GM21390 (cell line): ENCODE data around the gene GABRR3.

Source experiments
- ATAC-seq: cut with Tn5 transposase; IDR thresholded peaks from one replicate; pipeline ENCODE4 v1.9.1; 2021; ENCODE audit not compliant: unreplicated experiment

GABRR3 gene

GRCh38 chr3:98035208-98035607, at the start of gene GABRR3:
Gene GABRR3, minus strand, starts transcription at chr3:98035315. Its CDS starts 328 bp downstream, at chr3:98034987.
- ATAC-seq: no peak

GRCh38 chr3:98073486-98073885, 38.4 kb upstream of the GABRR3 start:
- no peak for ATAC-seq

GRCh38 chr3:98070840-98071239, 35.7 kb upstream of the GABRR3 start:
- no peak for ATAC-seq

- no peak for ATAC-seq
Measured at GRCh38 chr3:98068824-98069223, 33.7 kb upstream of the GABRR3 start.

- no peak for ATAC-seq
Measured at GRCh38 chr3:98058244-98058960, 23.3 kb upstream of the GABRR3 start.

GRCh38 chr3:98057631-98058030, 22.5 kb upstream of the GABRR3 start:
- ATAC-seq: no peak

- ATAC-seq: no peak
Measured at GRCh38 chr3:98056035-98056434, 20.9 kb upstream of the GABRR3 start.

GRCh38 chr3:98049271-98049670, 14.2 kb upstream of the GABRR3 start:
- ATAC-seq: no peak

- no peak for ATAC-seq
Measured at GRCh38 chr3:98048586-98048985, 13.5 kb upstream of the GABRR3 start.

GRCh38 chr3:98041350-98041749, 6.2 kb upstream of the GABRR3 start:
- ATAC-seq: no peak

GRCh38 chr3:98039322-98040024, 4.4 kb upstream of the GABRR3 start:
- ATAC-seq: peak; percentile 95

GRCh38 chr3:98038876-98039275, 3.8 kb upstream of the GABRR3 start:
- ATAC-seq: no peak

GRCh38 chr3:98038286-98038685, 3.2 kb upstream of the GABRR3 start:
- no peak for ATAC-seq

- ATAC-seq: no peak
Measured at GRCh38 chr3:98034486-98034885, 629 bp downstream of the GABRR3 start.

GRCh38 chr3:98034036-98034435, 1.1 kb downstream of the GABRR3 start:
- no peak for ATAC-seq

GRCh38 chr3:98032904-98033303, 2.2 kb downstream of the GABRR3 start:
- no peak for ATAC-seq

GRCh38 chr3:98032265-98032664, 2.9 kb downstream of the GABRR3 start:
- no peak for ATAC-seq

- ATAC-seq: no peak
Measured at GRCh38 chr3:98029083-98029482, 6.0 kb downstream of the GABRR3 start.

GRCh38 chr3:98027085-98027446, 8.0 kb downstream of the GABRR3 start:
- ATAC-seq: peak; percentile 18

GRCh38 chr3:98026425-98027084, 8.6 kb downstream of the GABRR3 start:
- ATAC-seq: peak; percentile 39

- ATAC-seq: no peak
Measured at GRCh38 chr3:98025392-98025945, 9.6 kb downstream of the GABRR3 start.
